Choroid plexus epithelial cell (primary cell): ENCODE measurements around the gene CPA3.
A peak's percentile ranks its signal among the peaks of the same experiment; 100 is the strongest.

Experiments used
- DNase-seq: peaks from one replicate; pipeline ENCODE4 v3.0.0-alpha.2; 2010; ENCODE audit warnings: low read depth
- H3K4me3 ChIP-seq: 2 replicates; pipeline ENCODE4 v1.5.1; 2011; ENCODE audit warnings: low read depth, mild to moderate bottlenecking, control low read depth, low read length, moderate library complexity
- CTCF ChIP-seq: conservative IDR thresholded peaks from 2 replicates; pipeline ENCODE4 v1.5.1; 2011; ENCODE audit warnings: low read depth, mild to moderate bottlenecking, control low read depth, inconsistent platforms, low read length, moderate library complexity

Gene CPA3

GRCh38 chr3:148889828-148890227, 24.7 kb downstream of the CPA3 start:
- no peak overlapping the region for H3K4me3 ChIP-seq
- no peak for DNase-seq
- no peak for TF ChIP-seq CTCF

- H3K4me3 ChIP-seq, result no peak overlapping the region
- no peak for DNase-seq
- TF ChIP-seq CTCF, result no peak
Observed at GRCh38 chr3:148896062-148896461, 31.0 kb downstream of the CPA3 start.

- no peak overlapping the region for H3K4me3 ChIP-seq
- DNase-seq, result peak; percentile 84
- no peak for TF ChIP-seq CTCF
Observed at GRCh38 chr3:148901987-148902791, 37.1 kb downstream of the CPA3 start.

- TF ChIP-seq CTCF, result no peak
- DNase-seq, result peak; percentile 44
- no peak overlapping the region for H3K4me3 ChIP-seq
Observed at GRCh38 chr3:148903022-148903442, 37.9 kb downstream of the CPA3 start.

GRCh38 chr3:148903941-148904340, 38.8 kb downstream of the CPA3 start:
- no peak overlapping the region for H3K4me3 ChIP-seq
- TF ChIP-seq CTCF, result no peak
- no peak for DNase-seq

GRCh38 chr3:148906667-148907066, 41.6 kb downstream of the CPA3 start:
- no peak overlapping the region for H3K4me3 ChIP-seq
- TF ChIP-seq CTCF, result no peak
- DNase-seq, result no peak

- no peak for TF ChIP-seq CTCF
- H3K4me3 ChIP-seq, result no peak overlapping the region
- DNase-seq, result no peak
Observed at GRCh38 chr3:148911173-148911572, 46.1 kb downstream of the CPA3 start.
